Measurements from ENCODE around the gene FGD3. TPM values are rescaled to one million over a fixed set of nuclear protein-coding genes. Genes with fewer than 3 reads are reported as not detected.

Gene FGD3
- total and polyA plus RNA-seq, 2 experiments from 2014 or later = not detected

GRCh38 chr9:93028448-93029006 is 81.2 kb downstream of the FGD3 start:
- WGBS, 2 experiments (ENCODE audit: low coverage in 1 of 2, low lambda C conversion rate in 2 of 2, missing lambda C conversion rate in 2 of 2) = 63 to 64% methylated on average over 6 of the region's 6 CpGs
- H2AFZ ChIP-seq = no peak overlapping the region
- no peaks in the 10 kb centered on the region for H4K20me1 ChIP-seq (ENCODE audit: insufficient read depth)
- H3F3A ChIP-seq (ENCODE audit: insufficient read depth) = no peaks in the 10 kb centered on the region
- H3K36me3 ChIP-seq (ENCODE audit: low read depth) = no peaks in the 10 kb centered on the region
- no peak overlapping the region for H3K9ac ChIP-seq
- no peak overlapping the region for H3K27ac ChIP-seq
- H3K27me3 ChIP-seq (replicated peaks; ENCODE audit: insufficient read depth) = peaks cover 6% of the 10 kb centered on the region; the same call in 1 of the 2 replicates
- no peak for TF ChIP-seq EZH2 (IDR thresholded peaks at IDR 0.05; ENCODE audit: insufficient read depth, poor library complexity, severe bottlenecking)
- no peak for TF ChIP-seq EZH2phosphoT487 (IDR thresholded peaks at IDR 0.05; ENCODE audit: insufficient read depth, low read depth)
- no peak overlapping the region for H3K4me3 ChIP-seq
- H3K9me2 ChIP-seq (ENCODE audit: insufficient read depth) = no peaks in the 10 kb centered on the region
- DNase-seq = no peak
- H3K79me2 ChIP-seq (ENCODE audit: insufficient read depth) = no peaks in the 10 kb centered on the region
- no peaks in the 10 kb centered on the region for H3K4me1 ChIP-seq (ENCODE audit: insufficient read depth)
- in situ Hi-C loops (cut with MboI) = no loop called here
- H3K9me3 ChIP-seq (ENCODE audit: low read depth) = no peaks in the 10 kb centered on the region
- no peak overlapping the region for H3K4me2 ChIP-seq (ENCODE audit: unreplicated experiment)

DNA sequence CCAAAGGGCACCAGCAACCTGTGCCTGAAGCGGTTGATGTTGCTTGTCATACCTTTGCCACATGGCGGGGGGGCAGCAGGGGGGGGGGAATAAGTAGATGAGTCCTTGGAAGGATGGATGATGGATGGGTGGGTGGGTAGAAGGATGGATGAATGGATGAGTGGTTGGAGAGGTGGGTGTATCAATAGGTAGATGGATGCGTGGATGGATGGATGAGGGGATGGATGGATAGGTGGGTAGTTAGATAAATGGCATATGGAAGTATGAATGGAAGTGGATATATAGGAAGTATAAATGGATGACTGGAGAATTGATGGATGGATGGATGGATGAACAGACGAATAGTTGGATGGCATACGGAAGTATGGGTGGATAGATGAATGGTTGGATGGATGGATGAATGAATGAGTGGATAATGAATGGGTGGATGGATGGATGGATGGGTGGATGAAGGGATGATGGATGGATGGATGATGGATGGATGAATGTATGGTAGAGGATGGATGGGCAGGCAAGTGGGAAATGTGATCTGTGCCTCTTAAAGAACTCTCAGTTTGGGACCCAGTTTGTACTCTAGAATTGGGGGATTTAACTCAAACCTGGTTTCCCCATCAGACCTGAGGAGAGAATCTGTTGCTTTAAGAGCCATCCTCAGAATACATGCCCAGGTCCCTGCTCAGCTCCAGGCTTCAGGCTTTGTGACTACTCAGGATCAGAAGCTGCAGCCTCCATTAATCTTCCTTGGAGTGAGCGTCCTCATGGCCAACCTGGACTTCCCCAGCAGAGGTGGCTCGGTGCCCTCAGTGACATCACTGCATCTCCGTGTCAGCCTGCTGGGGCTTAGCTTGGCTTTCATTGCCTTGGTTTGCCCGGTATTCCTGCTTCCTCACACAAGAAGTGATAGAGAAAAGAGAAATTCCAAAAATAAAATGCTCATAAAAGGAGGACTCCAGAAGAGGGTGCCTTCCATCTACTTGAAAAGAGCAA is 83.6 kb downstream of the FGD3 start:
- Histone ChIP-seq H3K4me2 (ENCODE audit: unreplicated experiment) (no peak overlapping the region), H3K79me2 (ENCODE audit: insufficient read depth) (no peaks in the 10 kb centered on the region), H3K4me3 (no peak overlapping the region), H3K9ac (no peak overlapping the region), H3F3A (ENCODE audit: insufficient read depth) (no peaks in the 10 kb centered on the region), H4K20me1 (ENCODE audit: insufficient read depth) (no peaks in the 10 kb centered on the region), H3K36me3 (ENCODE audit: low read depth) (no peaks in the 10 kb centered on the region), H3K27me3 (replicated peaks; ENCODE audit: insufficient read depth) (peaks cover 6% of the 10 kb centered on the region; the same call in 1 of the 2 replicates), H3K27ac (no peak overlapping the region), H3K4me1 (ENCODE audit: insufficient read depth) (no peaks in the 10 kb centered on the region), H3K9me2 (ENCODE audit: insufficient read depth) (no peaks in the 10 kb centered on the region), H2AFZ (no peak overlapping the region), H3K9me3 (ENCODE audit: low read depth) (no peaks in the 10 kb centered on the region)
- 47 to 51% methylated on average over 9 of the region's 9 CpGs for WGBS, 2 experiments (ENCODE audit: low coverage in 1 of 2, low lambda C conversion rate in 2 of 2, missing lambda C conversion rate in 2 of 2)
- DNase-seq = peak; percentile 15
- in situ Hi-C loops (cut with MboI) = no loop called here
- TF ChIP-seq EZH2phosphoT487 (IDR thresholded peaks at IDR 0.05; ENCODE audit: insufficient read depth, low read depth) (no peak), EZH2 (IDR thresholded peaks at IDR 0.05; ENCODE audit: insufficient read depth, poor library complexity, severe bottlenecking) (no peak)

- DNase-seq = peak; percentile 53
- Histone ChIP-seq H3K27me3 (replicated peaks; ENCODE audit: insufficient read depth) (peaks cover 6% of the 10 kb centered on the region; the same call in 1 of the 2 replicates), H3K27ac (no peak overlapping the region), H4K20me1 (ENCODE audit: insufficient read depth) (no peaks in the 10 kb centered on the region), H3K4me3 (no peak overlapping the region), H3K79me2 (ENCODE audit: insufficient read depth) (no peaks in the 10 kb centered on the region), H3K4me2 (ENCODE audit: unreplicated experiment) (no peak overlapping the region), H3K9me3 (ENCODE audit: low read depth) (no peaks in the 10 kb centered on the region), H3K4me1 (ENCODE audit: insufficient read depth) (no peaks in the 10 kb centered on the region), H3K9me2 (ENCODE audit: insufficient read depth) (no peaks in the 10 kb centered on the region), H3K9ac (no peak overlapping the region), H3K36me3 (ENCODE audit: low read depth) (no peaks in the 10 kb centered on the region), H2AFZ (no peak overlapping the region), H3F3A (ENCODE audit: insufficient read depth) (no peaks in the 10 kb centered on the region)
- no peak for TF ChIP-seq EZH2phosphoT487 (IDR thresholded peaks at IDR 0.05; ENCODE audit: insufficient read depth, low read depth)
- TF ChIP-seq EZH2 (IDR thresholded peaks at IDR 0.05; ENCODE audit: insufficient read depth, poor library complexity, severe bottlenecking) = no peak
- WGBS, 2 experiments (ENCODE audit: low coverage in 1 of 2, low lambda C conversion rate in 2 of 2, missing lambda C conversion rate in 2 of 2) = 19 to 20% methylated on average over 10 of the region's 10 CpGs
- in situ Hi-C loops (cut with MboI) = no loop called here
These were observed 84.5 kb downstream of the FGD3 start for GRCh38 chr9:93031629-93032430.

GRCh38 chr9:93032545-93032944 is 85.2 kb downstream of the FGD3 start:
- no peaks in the 10 kb centered on the region for H3K9me2 ChIP-seq (ENCODE audit: insufficient read depth)
- no peaks in the 10 kb centered on the region for H3K79me2 ChIP-seq (ENCODE audit: insufficient read depth)
- H3K4me2 ChIP-seq (ENCODE audit: unreplicated experiment) = no peak overlapping the region
- no peak for TF ChIP-seq EZH2phosphoT487 (IDR thresholded peaks at IDR 0.05; ENCODE audit: insufficient read depth, low read depth)
- no peak for TF ChIP-seq EZH2 (IDR thresholded peaks at IDR 0.05; ENCODE audit: insufficient read depth, poor library complexity, severe bottlenecking)
- H3F3A ChIP-seq (ENCODE audit: insufficient read depth) = no peaks in the 10 kb centered on the region
- H3K27ac ChIP-seq = no peak overlapping the region
- H3K9ac ChIP-seq = no peak overlapping the region
- DNase-seq = no peak
- H3K4me3 ChIP-seq = no peak overlapping the region
- peaks cover 6% of the 10 kb centered on the region; the same call in 1 of the 2 replicates for H3K27me3 ChIP-seq (replicated peaks; ENCODE audit: insufficient read depth)
- H3K36me3 ChIP-seq (ENCODE audit: low read depth) = no peaks in the 10 kb centered on the region
- no peak overlapping the region for H2AFZ ChIP-seq
- no peaks in the 10 kb centered on the region for H3K9me3 ChIP-seq (ENCODE audit: low read depth)
- in situ Hi-C loops (cut with MboI) = no loop called here
- H4K20me1 ChIP-seq (ENCODE audit: insufficient read depth) = no peaks in the 10 kb centered on the region
- 68 to 69% methylated on average over 10 to 11 of the region's 12 CpGs for WGBS, 2 experiments (ENCODE audit: low coverage in 1 of 2, low lambda C conversion rate in 2 of 2, missing lambda C conversion rate in 2 of 2)
- no peaks in the 10 kb centered on the region for H3K4me1 ChIP-seq (ENCODE audit: insufficient read depth)
